Adipose tissue (tissue), 3 donors: ENCODE measurements around the gene ST6GALNAC3. TPM values are rescaled to one million over a fixed set of nuclear protein-coding genes. Genes with fewer than 3 reads are reported as not detected.
"Not testable (repeated sequence)": the region's sequence is repeated elsewhere in the genome, so short reads cannot be mapped to it uniquely, and the experiment has no call there.

Source experiments
- H3K27ac ChIP-seq: one replicate; pipeline ENCODE4 v1.5.1; 2013; ENCODE audit warnings: low read depth, low read length
- WGBS, 3 donors: extraction: QIAGEN DNeasy Blood & Tissue Kit; methylation state at CpG; one replicate each; pipeline ENCODE4 v1.1.7; 2013; 5-methylcytosine and 5-hydroxymethylcytosine counted together
- polyA plus RNA-seq, 3 donors: library from polyadenylated mRNA; stranded (reverse); fragments of 200-250 nt; gene quantifications; one replicate each; pipeline ENCODE4 v1.2.3, GENCODE V29; 2013
- donor health status: healthy with polysubstance abuse.
- donor health status: Bipolar disorder and iron deficiency.
- donor health status: healthy.

The ST6GALNAC3 gene
- 1 to 10 TPM; 1.1 to 8.8 (median 3.3) TPM for polyA plus RNA-seq

DNA sequence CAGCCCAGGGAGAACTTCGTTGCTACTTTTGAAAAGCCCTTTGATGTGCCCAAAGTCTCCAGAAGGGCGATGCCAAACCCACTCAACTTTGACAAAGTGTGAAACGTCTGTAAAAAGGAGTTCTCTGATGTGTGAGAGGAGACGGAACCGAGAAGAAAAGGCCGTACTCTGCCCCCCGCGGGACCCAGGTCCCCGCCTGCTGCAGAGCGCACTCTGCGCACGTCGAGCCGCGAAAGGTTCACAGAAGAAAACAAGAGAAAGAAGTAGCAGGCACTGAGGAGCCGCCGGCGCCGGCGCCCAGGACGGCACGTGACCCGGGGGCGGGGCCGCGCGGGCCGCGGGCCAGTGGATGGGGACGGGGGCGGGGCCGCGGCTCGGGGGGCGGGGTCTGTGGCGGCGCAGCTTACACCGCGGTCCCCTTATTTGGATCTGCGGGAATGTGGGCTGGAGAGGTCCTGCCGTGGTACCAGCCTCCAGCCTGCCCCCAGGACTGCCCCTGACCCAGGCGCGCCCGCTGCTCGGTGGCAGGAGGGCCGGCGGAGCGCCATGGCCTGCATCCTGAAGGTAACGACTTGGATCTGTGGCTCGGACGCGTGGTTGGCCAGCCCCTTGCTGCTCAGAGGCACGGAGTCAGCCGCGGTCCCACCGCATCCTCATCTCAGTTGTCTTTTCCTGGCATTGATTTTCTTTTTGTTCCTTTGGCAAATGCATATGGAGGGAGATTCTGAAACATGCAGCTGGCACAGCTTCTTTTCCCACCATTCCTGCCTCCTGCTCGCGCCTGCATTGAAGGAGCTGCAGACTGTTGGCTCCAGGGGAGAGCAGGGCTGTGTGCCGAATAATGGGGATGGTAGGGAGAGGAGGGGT is at the start of gene ST6GALNAC3:
TSS of gene ST6GALNAC3 (plus strand) at position 426 of the 867 bp plus-strand sequence.
- peak within 1 kb of the TSS; percentile 4 for H3K27ac ChIP-seq

DNA sequence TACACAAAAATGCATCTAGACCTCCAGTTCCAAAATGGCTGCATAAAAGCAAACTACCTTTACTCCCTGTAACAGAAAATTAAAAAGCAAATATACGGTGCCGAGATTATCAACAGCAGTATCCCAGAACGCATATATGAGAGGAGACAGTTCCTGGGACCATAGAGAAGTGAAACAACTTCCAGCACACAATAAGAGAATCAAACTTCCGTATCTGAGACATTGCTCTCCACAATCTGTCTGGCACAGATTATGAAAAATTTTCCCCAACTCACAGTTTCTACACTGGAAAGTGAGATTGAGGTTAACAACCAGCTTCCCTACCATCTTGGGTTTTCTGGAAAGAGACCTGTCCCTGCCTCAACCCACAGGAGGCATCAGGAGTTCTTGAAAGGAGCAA is 47.2 kb upstream of the ST6GALNAC3 start:
- no peak overlapping the region for H3K27ac ChIP-seq
- 82 to 91% (median 89%) methylated on average over 4 of the region's 4 CpGs for WGBS, 3 donors

More for the DNA sequence above, at the start of gene ST6GALNAC3:
- 1% methylated on average over 50 to 59 of the region's 59 CpGs for WGBS, 3 donors

DNA sequence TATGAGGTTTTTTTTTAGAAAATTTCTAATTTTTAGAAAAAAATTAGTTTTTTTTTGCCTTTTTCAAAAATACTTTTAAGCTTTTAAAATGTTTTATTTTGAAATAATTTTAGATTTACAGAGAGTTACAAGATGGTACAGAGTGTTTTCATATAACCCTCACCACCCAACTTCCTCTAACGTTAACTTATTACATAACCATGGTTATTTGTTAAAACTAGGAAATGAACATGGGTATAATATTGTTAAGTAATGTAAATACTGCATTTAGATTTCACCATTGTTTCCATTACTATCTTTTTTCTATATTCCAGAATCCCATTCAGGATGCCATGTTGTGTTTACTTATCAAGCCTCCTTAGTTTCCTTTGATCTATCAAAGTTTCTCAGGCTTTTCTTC is 45.2 kb upstream of the ST6GALNAC3 start:
- no peak overlapping the region for H3K27ac ChIP-seq
- WGBS, 3 donors: 58 to 86% (median 60%) methylated on average over 1 of the region's 1 CpG

DNA sequence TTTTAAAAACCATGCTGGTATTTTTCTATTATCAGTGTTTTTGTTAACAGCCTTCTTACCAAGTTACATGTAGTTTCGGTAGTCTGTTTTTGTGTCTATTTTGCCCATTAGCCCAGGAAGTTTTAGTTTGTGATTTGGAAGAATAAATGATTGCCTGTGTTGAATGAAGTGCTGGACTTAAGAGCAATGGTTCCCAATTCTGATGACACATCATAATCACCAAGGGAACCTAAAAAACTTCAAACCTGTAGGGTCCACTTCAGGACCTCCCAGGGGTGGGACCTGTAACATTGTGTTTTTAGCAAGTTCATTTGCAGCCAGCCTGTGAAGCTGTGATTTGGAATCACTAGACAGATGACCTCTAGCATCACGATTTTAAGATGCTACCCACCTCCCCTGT is 43.0 kb upstream of the ST6GALNAC3 start:
- H3K27ac ChIP-seq: no peak overlapping the region
- 60 to 80% (median 71%) methylated on average over 2 of the region's 2 CpGs for WGBS, 3 donors

DNA sequence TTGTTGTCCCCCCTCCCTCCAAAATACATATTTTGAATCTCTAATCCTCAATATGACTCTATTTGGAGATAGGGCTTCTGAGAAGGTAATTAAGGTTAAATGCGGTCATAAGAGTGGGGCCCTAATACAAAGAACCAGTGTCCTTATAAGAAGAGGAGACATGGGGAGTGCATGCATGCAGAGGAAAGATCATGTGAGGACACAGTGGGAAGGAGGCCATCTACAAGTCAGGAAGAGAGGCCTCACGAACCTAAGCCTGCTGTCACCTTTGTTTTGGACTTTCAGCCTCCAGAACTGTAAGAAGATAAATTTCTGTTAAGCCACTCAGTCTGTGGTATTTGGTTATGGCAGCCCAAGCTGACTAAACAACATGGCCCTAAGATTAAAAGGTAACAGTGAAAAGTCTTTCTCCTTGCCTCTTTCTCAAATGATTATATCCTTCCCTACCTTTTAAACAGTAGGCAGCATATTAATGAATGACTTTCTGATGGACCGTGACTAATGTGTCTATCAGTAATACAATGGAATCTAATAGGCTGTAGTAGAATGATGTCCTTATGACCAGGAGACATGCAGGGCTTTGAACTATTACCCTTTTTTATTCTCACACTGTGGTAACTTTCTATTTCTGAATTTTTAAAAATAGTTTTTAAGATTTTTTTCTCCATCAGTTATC is 40.6 kb upstream of the ST6GALNAC3 start:
- no peak overlapping the region for H3K27ac ChIP-seq
- WGBS, 3 donors: 85 to 90% (median 86%) methylated on average over 3 of the region's 3 CpGs

DNA sequence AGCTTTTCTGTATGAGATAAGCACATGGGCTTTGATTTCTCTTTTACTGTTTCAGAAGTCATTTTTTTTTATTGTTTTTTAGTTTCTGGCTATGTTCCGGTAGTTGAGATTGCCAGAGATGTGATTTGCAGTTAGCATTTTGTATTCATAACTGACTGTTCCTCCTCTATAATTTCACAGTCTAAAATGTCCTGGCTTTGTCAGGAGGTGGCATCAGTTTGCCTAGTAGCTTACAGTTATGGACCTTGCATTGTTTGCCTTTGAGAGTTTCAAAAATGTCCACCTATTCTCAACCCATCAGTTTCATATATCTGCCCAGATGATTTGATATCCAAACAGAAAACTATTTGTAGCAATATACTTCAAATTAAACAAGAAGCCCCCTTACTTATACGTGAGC is 39.5 kb upstream of the ST6GALNAC3 start:
- WGBS, 3 donors: 27 to 63% (median 39%) methylated on average over 2 of the region's 2 CpGs
- no peak overlapping the region for H3K27ac ChIP-seq

DNA sequence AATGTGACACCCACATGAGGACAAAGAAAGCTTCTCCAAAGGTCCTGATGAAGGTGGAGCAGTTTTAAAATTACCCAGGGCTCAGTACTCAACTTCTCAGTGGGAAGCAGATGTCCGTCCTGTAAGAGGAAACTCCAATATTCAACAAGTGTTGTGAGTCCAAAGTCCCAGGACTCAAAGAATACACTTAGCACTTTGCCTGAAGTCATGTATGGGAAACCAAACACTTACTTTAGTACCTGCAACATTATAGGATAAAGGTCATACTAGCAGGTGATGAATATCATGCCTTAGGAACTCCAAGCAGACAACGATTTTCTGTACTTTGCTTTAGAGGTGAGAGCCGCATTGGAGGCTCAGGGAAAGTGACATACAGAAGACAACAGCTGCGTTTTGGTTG is 37.2 kb upstream of the ST6GALNAC3 start:
- no peak overlapping the region for H3K27ac ChIP-seq
- WGBS, 3 donors: 48 to 74% (median 63%) methylated on average over 4 of the region's 4 CpGs

DNA sequence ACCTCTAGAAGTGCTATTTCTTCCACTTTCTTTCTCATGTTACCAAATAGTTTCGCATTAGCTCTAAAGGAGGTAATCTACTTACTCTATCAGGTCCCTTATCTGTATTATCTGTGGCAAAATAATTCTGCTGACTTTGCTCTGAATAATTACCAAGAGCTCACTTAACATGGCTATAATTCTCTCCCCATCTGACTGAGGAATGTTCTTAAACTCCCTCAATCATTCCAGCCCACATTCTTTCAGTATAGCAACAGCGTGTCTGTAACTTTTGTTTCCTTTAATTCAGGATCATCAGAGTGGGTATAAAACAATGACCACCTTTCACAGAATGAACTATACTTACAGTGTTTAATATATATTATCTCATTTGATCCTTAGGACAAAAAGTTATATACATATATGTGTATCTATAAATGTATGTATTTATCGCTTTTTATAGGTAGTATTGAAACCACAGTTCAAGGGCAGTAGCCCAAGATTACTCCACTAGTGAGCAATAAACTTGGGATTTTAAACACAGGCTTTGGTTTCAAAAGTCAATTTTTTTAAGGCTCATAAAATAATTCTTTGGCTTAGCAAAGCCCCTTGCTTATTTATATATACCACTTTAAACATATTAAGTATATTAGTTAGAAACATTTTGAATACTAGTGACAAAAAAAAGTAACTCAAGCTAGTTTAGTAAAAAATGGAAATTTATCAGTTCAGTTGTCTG is 36.1 kb upstream of the ST6GALNAC3 start:
- WGBS, 3 donors: 64 to 78% (median 74%) methylated on average over 3 of the region's 3 CpGs
- H3K27ac ChIP-seq: no peak overlapping the region

DNA sequence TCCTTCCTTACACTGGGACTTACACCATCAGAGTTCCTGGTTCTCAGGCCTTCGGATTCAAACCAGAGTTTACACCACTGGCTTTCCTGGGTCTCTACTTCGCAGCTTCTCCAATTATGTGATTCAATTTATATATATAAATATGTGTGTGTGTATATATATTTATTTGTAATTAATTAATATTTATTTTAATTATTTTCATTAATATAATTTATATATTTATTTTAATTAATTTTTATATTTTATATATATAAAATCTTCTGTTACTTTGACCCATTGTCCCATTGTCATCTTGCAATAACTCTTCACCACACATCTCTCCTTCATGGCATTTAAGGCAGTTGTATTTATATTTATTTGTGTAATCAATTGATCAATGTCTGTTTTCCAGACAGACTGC is 28.4 kb upstream of the ST6GALNAC3 start:
- no peak overlapping the region for H3K27ac ChIP-seq
- 63 to 87% (median 77%) methylated on average over 2 of the region's 2 CpGs for WGBS, 3 donors

DNA sequence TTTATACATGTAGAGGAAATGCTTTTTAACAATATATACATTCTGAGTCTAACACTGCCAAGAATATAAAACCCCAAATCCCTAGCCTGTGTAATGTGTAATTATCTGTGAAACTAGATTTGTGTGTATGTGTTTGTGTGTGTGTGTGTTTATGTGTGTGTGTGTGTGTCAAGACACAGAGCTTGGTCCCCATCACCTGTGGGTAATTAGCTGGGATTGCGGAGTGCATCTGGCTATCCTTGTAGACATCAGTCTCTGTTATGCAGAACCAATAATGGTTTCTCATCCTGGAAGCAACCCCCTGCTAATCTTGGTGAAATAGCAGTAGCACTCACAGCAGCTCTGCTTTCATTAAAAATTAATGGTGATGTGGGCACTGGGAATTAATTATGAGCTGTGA is 26.3 kb upstream of the ST6GALNAC3 start:
- no peak overlapping the region for H3K27ac ChIP-seq
- 93 to 96% (median 93%) methylated on average over 1 of the region's 1 CpG for WGBS, 3 donors

DNA sequence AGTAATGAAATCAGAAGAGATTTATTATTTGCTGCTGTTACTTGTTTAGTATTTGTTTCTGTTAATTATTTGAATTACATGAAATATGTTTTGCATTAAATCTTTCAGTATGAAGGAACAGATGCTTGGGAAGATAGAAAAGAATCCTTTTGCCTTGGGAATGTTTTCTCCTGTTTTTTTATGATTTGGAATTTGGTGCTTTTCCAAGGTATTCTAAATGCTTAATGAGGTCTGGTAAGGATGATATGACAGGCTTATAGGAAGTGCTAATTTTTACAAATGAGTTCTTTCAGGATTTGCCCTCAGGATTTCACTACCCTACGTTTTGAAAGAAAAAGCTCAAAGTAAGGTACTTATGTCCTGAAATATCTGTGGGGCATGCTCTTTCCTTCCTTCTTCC is 25.6 kb upstream of the ST6GALNAC3 start:
- WGBS, 3 donors: 54 to 63% (median 55%) methylated on average over 1 of the region's 1 CpG
- H3K27ac ChIP-seq: no peak overlapping the region

DNA sequence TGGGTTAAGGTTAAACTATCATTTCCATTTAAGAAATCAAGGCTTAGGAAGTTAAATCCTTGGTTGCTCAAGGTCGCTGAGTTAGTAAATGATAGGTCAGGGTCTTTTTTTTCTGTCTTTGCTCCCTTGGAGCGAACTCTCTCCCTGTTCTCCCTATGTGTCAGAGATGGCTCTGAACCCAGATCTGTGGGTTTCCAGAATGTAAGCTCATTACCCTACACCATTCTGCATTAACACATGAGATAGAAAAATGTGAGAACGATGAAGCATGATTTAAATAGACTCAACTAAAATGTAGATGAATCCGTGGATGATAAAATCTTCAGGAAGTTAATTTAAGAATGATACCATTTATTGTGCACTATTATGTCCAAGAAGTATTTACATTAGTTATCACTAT is 25.0 kb upstream of the ST6GALNAC3 start:
- WGBS, 3 donors: 68 to 85% (median 78%) methylated on average over 4 of the region's 4 CpGs
- no peak overlapping the region for H3K27ac ChIP-seq

DNA sequence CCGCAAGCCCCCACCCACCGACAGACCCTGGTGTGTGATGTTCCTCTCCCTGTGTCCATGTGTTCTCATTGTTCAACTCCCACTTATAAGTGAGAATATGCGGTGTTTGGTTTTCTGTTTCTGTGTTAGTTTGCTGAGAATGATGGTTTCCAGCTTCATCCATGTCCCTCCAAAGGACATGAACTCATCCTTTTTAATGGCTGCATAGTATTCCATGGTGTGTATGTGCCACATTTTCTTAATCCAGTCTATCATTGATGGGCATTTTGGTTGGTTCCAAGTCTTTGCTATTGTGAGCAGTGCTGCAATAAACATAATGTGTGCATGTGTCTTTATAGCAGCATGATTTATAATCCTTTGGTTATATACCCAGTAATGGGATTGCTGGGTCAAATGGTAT is 24.5 kb upstream of the ST6GALNAC3 start:
- not testable (repeated sequence) for H3K27ac ChIP-seq
- 94 to 98% (median 95%) methylated on average over 3 of the region's 3 CpGs for WGBS, 3 donors

DNA sequence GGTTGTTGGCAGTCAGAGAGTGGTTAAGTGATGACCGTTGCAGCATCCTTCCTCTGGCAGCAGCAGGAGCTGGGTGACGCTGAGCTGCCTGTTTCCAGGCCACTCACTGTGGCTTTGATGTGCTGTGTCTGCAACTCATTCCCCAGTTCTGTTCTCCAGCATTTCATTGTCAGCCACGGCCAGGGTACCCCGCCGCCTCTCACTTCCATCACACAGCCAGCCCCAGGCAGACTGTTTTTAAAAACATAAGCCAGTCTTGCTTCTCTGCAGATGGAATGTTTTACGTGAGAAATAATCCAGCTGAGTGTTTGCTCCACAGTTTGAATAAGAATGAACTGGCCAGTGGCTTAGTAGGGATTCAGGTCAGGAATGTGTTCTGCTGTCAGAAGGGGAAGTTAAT is 21.5 kb upstream of the ST6GALNAC3 start:
- WGBS, 3 donors: 42 to 48% (median 44%) methylated on average over 6 of the region's 6 CpGs
- no peak overlapping the region for H3K27ac ChIP-seq

DNA sequence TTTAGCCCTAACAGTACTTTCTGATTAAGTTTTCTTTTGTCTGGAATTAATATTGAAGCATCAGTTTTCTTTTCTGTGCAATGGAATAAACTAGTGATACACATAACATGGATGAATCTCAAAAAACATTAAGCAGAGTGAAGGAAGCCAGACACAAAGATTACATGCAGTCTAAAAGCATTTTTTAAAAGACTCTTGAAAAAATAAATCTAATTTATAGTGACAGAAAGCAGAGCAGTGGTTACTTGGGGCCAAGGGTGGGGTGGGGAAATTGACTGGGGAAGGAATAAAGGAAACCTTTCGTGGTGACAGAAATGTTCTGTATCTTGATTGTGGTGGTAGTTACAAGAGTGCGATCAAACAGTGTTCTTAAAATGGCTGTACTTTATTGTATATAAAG is 20.2 kb upstream of the ST6GALNAC3 start:
- 48 to 74% (median 62%) methylated on average over 2 of the region's 2 CpGs for WGBS, 3 donors
- H3K27ac ChIP-seq: no peak overlapping the region

DNA sequence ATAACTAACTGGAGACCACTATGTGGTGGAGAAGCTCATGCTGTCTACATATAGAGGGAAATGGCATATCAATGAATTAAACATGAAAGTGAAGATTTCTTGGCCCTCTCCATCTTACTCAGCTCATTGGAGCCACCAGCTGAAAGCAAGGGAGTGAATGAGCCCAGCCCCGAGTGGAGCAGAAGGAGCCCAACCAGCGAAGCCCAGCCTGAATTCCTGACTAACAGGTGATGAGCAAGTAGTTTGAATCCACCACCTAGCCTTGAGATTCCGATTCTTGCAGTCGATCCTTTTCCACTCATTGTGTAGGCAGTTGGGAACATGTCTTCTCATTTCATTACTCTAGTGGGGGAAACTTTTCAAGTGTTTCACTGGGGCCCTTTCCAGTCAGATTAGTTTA is 18.6 kb upstream of the ST6GALNAC3 start:
- WGBS, 3 donors: 79 to 94% (median 93%) methylated on average over 4 of the region's 4 CpGs

DNA sequence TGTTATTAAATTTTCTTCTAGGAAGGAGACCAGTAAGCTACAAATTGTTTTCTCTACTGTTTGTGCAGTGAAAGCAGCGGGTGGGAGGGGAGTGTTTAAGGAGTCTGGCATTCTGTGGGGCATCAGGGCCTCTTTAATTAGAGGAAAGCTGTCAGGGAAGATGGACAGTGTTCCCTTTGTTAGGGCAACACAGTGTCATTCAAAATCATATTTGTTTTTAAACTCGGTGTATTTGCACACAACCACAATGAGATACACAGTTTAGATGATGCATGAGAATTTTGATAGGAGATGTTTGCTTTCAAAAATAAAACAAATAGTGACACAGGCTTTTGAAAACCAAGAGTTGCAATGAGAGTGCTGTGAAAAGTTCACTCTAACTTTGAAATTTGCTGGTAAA is 15.1 kb upstream of the ST6GALNAC3 start:
- 40 to 78% (median 76%) methylated on average over 2 of the region's 2 CpGs for WGBS, 3 donors
- H3K27ac ChIP-seq: no peak overlapping the region

More for the DNA sequence above, 18.6 kb upstream of the ST6GALNAC3 start:
- no peak overlapping the region for H3K27ac ChIP-seq

DNA sequence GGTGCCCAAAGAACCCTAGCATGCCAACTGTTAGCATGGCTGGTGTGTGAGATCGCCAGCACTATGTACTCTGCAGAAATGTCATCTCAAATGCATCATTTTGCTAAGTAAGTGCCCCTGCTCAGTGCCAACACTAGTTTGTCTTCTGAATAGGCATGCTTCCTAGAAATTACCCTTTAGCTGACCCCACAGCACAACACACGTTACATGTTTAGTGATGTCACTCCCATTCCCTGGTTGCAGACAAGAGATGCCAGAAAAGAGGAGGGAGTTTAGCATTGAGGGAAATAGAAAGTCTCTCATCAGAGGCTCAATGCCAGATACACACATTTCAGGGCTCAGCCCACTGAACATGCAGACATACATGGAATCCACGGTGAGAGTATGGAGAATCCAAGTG is 9.3 kb upstream of the ST6GALNAC3 start:
- no peak overlapping the region for H3K27ac ChIP-seq
- WGBS, 3 donors: 64 to 70% (median 68%) methylated on average over 3 of the region's 3 CpGs

DNA sequence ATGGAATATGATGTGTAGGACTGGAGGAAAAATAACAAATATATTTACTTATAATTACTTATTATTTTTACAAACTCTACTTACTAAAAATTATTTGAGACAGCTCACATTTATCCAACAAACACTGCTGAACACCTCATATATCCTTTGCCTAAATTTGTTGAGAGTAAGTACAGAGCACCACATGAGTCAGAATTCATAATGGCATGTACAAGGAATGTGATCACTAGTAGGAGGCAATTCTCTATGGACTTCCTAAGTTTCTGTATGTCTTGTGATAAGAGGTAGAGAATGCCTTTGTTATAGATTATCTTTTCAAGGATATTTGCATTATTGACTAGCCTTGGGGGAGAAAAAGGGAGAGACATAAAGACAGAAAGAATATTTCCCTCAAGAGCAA is 8.2 kb upstream of the ST6GALNAC3 start:
- H3K27ac ChIP-seq: no peak overlapping the region
